GM21447 (cell line): Measurements from ENCODE around the gene BBS7.

Experiments
- ATAC-seq: cut with Tn5 transposase; IDR thresholded peaks from one replicate; pipeline ENCODE4 v1.9.1; 2021; ENCODE audit not compliant: unreplicated experiment

Gene BBS7

DNA sequence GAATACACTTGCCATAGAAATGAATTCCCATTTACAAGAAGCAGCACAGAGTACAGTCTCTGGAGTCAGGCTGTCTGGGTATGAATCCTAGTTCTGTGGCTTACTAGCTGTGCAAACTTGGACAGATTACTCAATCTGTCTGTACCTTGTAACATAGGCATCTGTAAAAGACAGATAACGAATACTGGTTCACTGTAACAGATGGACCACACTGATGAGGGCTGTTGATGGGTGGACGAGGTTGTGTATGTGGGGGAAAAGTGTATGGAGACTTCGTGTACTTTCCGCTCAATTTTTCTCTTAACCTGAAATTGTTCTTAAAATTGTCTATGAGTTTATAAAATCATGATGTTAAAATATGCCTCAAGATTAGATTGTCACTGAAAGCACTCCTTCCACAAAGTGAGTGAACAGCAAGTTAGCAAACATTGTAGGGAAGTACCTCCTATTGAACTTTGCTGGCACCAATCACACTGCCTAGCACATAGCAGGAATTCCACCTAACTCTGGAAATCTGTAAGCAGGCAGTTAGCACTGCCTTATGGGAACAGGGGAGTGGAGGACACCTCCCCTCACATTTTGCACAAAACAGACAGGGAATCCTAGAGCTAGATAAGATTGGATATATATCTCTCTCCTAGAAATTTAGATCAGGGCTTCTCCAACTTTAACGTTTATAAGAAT, 75.6 kb downstream of the BBS7 start:
- ATAC-seq = no peak

DNA sequence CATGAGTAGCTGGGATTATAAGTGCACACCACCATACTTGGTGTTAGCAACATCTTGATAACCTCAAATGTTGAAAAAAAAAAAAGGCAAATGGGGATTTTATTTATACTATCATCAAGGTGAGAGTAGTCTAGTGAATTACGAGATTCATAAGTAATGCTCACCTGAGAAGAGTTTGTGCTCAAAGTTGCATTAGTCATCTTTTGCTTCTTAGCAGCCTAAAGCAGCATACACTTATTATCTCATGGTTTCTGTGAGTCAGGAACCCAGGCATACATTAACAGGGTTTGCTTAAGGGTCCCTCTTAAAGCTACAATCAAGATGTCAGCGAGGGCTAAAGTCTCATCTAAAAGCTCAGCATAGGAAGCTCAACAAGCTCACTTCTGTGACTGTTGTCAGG, 77.3 kb downstream of the BBS7 start:
- no peak for ATAC-seq

DNA sequence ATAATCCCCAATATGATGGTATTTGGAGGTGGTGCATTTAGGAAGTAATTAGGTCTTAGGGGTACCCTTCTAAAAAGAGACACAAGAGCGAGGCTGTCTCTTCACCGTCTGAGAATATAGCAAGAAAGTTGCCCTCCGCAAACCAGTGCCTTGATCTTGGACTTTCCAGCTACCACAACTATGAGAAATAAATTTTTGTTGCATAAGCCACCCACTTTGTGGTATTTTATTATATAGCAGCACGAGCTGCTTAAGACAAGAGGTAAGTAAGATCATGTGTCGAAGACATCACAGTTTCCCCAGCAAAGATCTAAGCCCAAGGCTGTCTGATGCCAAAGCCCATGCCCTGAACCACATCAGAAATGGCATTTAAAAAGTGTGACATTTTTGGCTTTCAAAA, 78.8 kb downstream of the BBS7 start:
- ATAC-seq = no peak

DNA sequence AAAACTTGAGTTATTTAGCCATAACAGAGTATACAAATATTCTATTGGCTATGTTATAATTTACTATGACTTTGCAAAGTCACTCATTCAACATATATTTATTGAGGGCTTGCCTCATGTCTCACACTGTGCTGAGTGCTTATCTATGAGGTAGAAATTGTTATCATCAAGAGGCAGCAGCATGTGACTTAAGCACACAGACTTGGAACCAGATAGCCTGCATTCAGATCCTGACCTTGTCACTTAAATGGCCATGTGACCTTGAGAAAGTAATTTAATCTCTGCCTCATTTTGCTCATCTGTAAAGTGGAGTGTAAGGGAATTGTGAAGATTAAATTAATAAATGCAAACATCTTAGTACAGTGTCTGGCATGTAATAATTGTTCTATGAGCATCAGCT, 79.3 kb downstream of the BBS7 start:
- ATAC-seq = no peak

DNA sequence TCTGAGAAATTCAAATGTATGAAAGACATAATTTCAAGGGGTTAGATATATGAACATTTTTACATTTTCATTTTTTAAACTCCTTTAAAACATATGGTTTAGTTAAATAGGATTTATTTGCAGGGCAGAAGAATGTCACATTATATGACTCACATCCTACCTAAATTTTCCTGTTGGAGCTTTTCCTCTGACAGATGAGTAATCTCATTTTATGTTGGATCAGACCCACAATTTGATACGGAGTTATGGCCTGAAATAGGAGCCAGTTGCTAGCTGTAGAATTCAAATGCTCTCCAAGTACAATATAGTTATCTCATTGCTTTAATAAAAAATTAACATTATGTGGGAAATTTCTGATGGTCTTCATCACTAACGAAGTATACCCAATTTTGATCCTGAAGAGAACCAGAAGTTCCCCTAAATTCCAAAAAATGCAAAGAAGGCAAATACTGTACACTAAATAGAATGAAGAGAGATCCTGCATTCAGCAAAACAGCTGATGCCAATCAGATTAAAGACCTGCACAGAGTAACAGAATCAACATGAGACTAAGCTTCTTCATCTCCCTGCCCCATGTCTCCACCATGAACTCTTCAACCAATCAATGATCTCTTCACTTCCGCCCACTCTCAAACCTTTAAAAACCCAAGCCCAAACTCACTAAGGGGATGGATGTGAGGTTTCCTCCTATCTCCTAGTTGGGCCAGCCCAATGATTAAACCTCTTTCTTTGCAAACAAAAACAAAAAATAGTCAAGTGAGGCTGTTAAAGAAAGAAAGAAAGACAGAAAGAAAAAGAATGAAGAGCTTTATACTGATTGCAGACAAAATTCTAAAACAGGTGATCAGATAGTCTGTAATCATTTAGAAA, 80.1 kb downstream of the BBS7 start:
- no peak for ATAC-seq

DNA sequence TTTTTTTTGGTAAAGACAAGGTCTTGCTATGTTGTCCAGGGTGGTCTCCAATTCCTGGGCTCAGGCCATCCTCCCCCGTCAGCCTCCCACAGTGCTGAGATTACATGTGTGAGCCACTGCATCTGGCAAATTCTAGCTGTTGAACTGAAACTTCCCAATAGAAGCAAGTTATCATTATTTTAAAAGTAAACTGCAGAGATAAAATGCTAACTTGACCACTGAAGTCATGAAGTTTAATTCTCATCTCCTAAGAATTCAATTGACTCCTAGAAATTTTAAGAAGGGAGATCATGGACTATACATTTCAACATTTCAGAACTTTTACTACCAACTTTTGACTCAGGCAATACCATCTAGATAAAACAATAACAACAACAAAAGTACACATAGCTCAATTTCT, 80.8 kb downstream of the BBS7 start:
- ATAC-seq = no peak

DNA sequence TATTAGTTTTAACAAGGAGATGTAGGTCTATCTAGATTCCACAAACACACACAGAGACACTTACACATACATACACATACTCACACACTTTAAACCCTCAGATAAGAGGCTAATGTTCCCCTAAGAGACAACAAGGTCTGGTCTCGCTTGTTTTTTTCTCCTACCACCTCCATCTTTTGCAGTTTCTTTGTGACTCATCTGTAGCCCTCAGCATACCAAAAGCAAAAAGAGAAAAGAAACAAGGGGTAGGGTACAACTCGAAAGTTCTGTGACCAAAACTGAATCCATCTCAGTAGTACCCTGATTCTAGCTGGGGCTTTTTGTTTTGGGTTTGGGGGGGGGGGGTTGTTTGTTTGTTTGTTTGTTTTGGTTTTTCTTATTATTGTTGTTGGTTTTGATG, 81.4 kb downstream of the BBS7 start:
- ATAC-seq = peak; percentile 94

DNA sequence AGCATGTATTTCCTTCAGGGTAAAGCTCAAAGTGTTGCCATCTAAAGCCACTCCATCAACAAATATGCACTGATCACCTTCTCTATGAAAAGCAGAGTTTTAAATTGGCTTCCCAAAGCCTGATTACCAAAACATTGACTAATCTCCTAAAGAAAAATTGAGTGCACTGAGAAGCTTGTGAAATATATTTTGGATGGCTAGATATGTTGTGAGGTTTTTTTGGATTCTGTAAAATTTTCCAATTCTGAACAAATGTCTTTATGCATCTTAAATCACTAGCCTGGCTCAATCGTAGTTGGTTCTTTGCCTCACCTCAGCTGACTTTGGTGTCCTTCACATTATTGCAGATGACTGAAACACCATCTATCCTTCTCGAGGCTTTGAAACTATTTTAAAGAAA, 84.1 kb downstream of the BBS7 start:
- no peak for ATAC-seq

DNA sequence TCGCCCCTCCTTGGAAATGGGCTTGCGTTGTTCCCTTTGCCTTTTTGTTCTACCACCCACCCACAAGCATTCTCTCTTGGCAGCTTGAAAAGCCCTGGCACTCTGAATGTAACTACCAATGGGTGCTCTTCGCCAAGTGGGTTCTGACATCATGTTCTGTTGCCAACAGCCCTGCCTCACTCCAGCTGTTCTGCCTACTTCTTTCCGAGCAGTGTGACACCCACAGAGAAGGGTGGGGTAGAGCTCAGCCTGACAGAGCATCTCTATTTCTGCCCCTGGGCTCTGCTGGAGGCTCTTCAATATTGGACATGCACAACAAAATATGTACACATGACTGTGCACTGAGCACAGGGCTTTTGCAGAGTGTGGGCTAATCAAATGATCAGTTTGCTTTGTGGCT, 84.8 kb downstream of the BBS7 start:
- ATAC-seq = no peak

DNA sequence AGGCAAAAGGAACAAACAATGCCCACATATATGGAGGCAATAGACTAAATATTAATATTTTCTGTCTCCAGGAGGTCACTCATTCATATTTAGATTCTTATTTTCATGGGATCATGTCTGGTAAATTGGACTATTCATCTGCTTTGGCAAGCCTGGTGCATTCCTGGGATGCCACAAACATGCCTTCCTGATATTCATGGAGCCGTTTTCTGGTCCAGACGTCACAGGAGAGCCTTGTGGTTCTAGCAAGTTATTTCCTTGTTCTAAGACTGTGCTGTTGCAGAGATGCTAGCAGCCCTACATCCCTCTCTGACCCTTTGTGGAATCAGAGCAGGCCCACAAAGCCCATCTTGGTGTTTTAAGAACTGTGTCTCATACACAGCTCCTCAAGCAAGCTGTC, 85.3 kb downstream of the BBS7 start:
- ATAC-seq = no peak

DNA sequence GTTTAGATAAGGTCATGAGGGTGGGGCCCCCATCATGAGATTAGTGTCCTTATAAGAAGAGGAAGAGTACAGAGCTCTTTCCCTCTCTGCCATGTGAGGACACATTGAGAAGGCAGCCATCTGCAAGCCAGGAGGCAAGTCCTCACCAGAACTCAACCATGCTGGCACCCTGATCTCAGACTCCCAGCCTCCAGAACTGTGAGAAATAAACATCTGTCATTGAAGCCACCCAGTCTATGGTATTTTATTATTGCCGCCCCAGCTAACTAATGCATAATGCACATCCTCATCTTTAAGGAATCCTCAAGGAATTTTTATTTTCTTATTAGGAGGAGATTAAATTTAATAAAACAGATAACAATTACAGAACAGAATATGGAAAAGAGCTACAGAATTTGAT, 85.9 kb downstream of the BBS7 start:
- ATAC-seq = no peak

DNA sequence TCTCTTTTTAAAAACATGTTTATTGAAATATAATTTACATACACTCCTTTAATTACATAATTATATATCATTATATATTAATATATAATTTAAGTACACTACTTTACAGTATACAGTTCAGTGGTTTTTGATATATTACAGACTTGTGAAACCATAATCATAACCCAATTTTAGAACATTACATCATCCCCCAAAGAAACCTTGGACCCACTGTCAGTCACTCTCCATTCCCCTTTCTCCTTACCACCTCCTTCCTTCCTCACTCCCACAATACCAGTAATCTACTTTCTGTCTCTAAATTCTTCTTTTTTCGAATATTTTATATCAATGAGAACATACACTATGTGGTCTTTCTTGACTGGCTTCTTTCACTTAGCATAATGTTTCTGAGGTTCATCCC, 87.1 kb downstream of the BBS7 start:
- ATAC-seq = no peak

DNA sequence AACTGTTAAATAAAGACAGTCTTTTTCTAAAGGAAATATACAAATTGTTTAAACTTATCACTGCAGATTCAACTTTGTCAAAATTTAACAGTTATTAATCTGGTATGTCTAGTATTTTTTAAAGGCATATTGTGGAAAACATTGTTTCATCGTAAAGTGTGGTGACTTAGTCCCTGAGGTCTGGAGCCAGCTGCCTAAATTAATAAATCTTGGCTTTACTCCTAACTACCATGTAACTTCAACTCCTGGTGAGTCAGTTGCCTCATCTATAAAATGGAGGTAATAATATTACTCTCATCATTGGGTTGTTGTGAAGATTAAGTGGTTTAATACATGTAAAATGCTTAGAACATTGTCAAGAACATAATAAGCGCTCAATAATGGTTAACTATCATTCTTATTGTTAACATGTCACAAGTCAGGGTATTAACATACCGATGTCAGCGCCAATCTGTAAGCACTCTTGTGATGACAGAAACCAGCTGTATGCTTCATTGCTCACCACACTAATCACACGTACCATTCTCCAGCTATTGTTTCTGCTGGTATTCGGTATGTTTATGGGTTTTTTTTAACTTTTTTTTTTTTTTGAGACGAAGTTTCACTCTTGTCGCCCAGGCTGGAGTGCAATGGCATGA, 91.2 kb downstream of the BBS7 start:
- no peak for ATAC-seq

DNA sequence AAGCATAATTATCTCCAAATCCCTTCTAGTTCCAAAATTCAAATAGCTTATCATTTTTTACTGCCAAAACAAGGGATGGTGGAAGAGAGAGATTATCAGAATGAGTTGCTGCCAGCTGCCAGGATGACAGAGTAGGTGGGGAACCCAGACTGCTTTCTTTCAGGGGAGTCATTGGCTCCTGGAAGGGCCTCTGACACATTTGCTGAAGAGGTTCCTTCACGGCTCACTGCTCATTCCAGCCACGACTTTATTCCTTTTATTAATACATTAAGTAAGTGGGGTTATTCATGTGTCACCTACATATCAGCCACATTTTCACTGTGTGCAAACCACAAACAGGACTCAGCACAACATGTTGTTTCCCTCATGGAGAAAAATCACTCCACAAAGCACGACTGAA, 92.6 kb downstream of the BBS7 start:
- no peak for ATAC-seq

DNA sequence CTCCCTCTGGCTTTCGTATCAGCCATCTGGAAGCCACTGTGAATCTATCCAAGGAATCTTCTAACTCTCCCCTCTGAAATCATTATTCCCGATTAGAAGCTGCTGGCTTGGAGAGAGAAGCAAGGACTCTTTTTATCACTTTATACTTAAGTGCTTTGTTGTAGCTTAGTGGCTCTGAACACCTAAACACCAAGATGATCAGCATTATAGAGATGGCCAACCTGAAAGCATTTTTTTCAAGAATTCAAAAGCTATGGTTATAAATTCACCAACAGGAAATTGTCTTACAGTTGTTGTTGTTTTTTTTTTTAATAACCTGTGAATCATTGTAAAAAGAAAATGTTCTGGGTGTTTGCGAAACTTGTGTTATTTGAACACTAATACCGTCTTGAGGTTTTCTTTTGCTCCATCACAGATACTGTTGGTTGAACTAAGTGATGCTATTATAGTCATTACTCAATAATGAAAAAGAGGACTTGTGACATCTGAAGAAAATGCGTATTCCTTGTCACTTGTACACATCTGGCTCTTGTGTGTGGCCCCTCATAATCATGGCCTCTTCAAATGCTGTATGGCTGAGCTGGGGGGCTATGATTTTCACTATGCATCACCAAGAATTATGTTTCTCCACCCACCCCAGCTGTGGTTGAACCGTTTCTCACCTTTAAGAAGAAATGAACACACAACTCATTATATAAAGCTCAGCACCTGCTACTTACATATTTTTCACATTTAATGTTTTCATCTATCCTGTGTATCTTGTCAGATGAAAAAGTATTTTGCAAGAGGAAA, 93.5 kb downstream of the BBS7 start:
- no peak for ATAC-seq
